ENCODE data around the gene FAM83F.

DNA sequence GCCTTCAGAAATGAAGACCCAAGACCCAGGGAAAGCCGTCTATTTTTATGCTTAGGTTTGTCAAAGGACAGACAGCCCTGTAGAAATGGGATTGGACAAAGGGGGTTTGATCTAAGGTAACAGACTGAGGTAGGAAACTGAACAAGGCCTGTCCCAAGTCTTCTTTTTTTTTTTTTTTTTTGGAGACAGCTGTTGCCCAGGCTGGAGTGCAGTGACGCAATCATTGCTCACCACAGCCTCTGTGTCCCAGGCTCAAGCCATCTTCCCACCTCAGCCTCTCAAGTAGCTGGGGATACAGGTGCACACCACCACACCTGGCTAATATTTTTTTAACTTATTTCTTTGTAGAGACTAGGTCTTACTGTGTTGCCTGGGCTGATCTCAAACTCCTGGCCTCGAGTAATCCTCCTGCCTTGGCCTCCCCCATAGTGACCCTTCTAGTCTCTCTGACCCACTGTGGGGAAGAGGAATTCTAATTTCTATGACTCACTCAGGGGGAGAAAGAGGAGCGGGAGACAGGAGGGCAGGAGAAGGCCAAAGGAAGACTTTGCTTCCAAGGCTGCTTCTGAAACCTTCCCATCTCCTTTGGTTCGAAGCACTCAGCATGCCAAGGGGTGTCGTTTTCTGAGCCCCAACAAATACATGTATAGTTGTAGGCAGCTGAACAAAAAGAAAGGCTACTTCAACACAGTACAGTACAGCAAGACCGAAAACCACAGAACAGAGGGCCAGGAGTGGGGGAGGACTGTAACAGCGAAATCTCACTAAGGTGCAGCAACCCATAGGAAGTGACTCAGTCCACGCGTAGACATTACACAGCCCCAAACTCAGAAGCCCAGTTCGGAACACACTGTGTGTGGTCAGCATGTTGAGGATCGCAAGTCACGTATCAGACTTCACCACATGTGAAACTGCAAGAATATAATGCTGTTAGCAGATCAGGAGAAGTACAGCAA is 33.7 kb upstream of the FAM83F start:
- TF ChIP-seq MAZ (IDR thresholded peaks at IDR 0.05; ENCODE audit: borderline replicate concordance, low read depth, low read length) (no peak), CTCF (IDR thresholded peaks at IDR 0.05) (no peak), RFX5 (IDR thresholded peaks at IDR 0.05) (no peak), MAFK (IDR thresholded peaks at IDR 0.05; ENCODE audit: partially characterized antibody) (no peak), POLR2A (IDR thresholded peaks at IDR 0.05; ENCODE audit: low read length) (no peak), HDAC2 (IDR thresholded peaks at IDR 0.05) (no peak), SMC3 (IDR thresholded peaks at IDR 0.05) (no peak), NFE2L2 (conservative IDR thresholded peaks at IDR 0.05; ENCODE audit: low read length) (no peak), KDM1A (IDR thresholded peaks at IDR 0.05; ENCODE audit: low read depth) (no peak), CEBPB (IDR thresholded peaks at IDR 0.05) (no peak), RARB (CRISPR knock-in tag; IDR thresholded peaks at IDR 0.05) (no peak), SREBF2 (IDR thresholded peaks at IDR 0.05) (no peak)
